ENCODE data around the gene MED27. TPM values are rescaled to one million over a fixed set of nuclear protein-coding genes. Genes with fewer than 3 reads are reported as not detected.

The MED27 gene
- total and polyA plus RNA-seq, 2 of the 8 experiments (the other 6 are each of a cell fraction or from before 2014, with no cell fraction given): 29.9 to 56.5 TPM

- H2BK12ac ChIP-seq (ENCODE audit: low read depth, low read length): no peak overlapping the region
- H4K8ac ChIP-seq (ENCODE audit: extremely low read depth, insufficient read depth, low read length): no peak overlapping the region
- no peaks in the 10 kb centered on the region for H4K20me1 ChIP-seq (replicated peaks in 1 of 2; ENCODE audit: control insufficient read depth in 1 of 2, insufficient read depth in 2 of 2, low read length in 2 of 2)
- no peak overlapping the region for H3K23ac ChIP-seq (ENCODE audit: insufficient read length)
- H3K18ac ChIP-seq (ENCODE audit: extremely low read depth, low read length): no peak overlapping the region
- H4K91ac ChIP-seq (replicated peaks; ENCODE audit: insufficient read length, low read length): no peak overlapping the region
- H3K4me1 ChIP-seq (replicated peaks in 1 of 4; ENCODE audit: control insufficient read depth in 3 of 4, insufficient read depth in 4 of 4, low read length in 3 of 4): peaks cover 0 to 3% (median 1%) of the 10 kb centered on the region in 4 experiments; a peak in 2 of 7 replicates
- DNase-seq (ENCODE audit: low read depth in 1 of 2, low spot score in 2 of 2): no peak
- H3K79me2 ChIP-seq (ENCODE audit: control insufficient read depth in 1 of 2, insufficient read depth in 2 of 2, low read length in 2 of 2): no peaks in the 10 kb centered on the region
- no peaks in the 10 kb centered on the region for H3K9me3 ChIP-seq (ENCODE audit: insufficient read depth in 2 of 2, low read depth in 1 of 2, low read length in 1 of 2)
- ChIA-PET POLR2A (ENCODE audit: partially characterized antibody) (interaction anchor here (1.4 kb wide), 1 partner anchor 32 kb away, joined by 3 read pairs; no protein-coding TSS in a partner anchor), CTCF (ENCODE audit: partially characterized antibody) (no interaction called here)
- no peak overlapping the region for H3K56ac ChIP-seq (replicated peaks; ENCODE audit: insufficient read length, low read depth, low read length)
- no peaks in the 10 kb centered on the region for H3K79me1 ChIP-seq (ENCODE audit: low read depth, low read length)
- no peaks in the 10 kb centered on the region for H3K27me3 ChIP-seq (replicated peaks in 1 of 4; ENCODE audit: control insufficient read depth in 3 of 4, extremely low read depth in 1 of 4, insufficient read depth in 3 of 4, low read length in 3 of 4)
- no peak for FAIRE-seq
- no peaks in the 10 kb centered on the region for H3K23me2 ChIP-seq (ENCODE audit: low read depth, low read length)
- no peak overlapping the region for H3K4me2 ChIP-seq (ENCODE audit: insufficient read depth in 1 of 2, low read depth in 2 of 2, low read length in 2 of 2)
- no peak overlapping the region for H2BK20ac ChIP-seq (ENCODE audit: low read length)
- no peak overlapping the region for H2BK15ac ChIP-seq (ENCODE audit: low read length)
- H3K36me3 ChIP-seq (ENCODE audit: control insufficient read depth in 2 of 4, insufficient read depth in 4 of 4, low read length in 3 of 4): no peaks in the 10 kb centered on the region
- no peak overlapping the region for H4K5ac ChIP-seq (ENCODE audit: insufficient read length, low read depth, low read length)
- no peak overlapping the region for H3K4me3 ChIP-seq (ENCODE audit: extremely low read depth in 1 of 4, insufficient read depth in 2 of 4, low read depth in 3 of 4, low read length in 4 of 4)
- no peak overlapping the region for H3K4ac ChIP-seq (replicated peaks; ENCODE audit: insufficient read length, low read depth, low read length)
- H3K9ac ChIP-seq (replicated peaks in 1 of 4; ENCODE audit: extremely low read depth in 1 of 4, low read depth in 3 of 4, low read length in 3 of 4): no peak overlapping the region
- no peak overlapping the region for H3K14ac ChIP-seq (ENCODE audit: insufficient read length)
- no peak overlapping the region for H2BK5ac ChIP-seq (ENCODE audit: low read depth, low read length)
- TF ChIP-seq CBX8 (IDR thresholded peaks at IDR 0.05; ENCODE audit: borderline replicate concordance, low read depth, low read length): no peak
- peak; percentile 62 for TF ChIP-seq MAX (IDR thresholded peaks at IDR 0.05)
- no peak overlapping the region for H2BK120ac ChIP-seq (replicated peaks; ENCODE audit: low read depth, low read length)
- WGBS, 2 experiments (ENCODE audit: extremely low coverage in 1 of 2, insufficient coverage in 1 of 2, insufficient read length in 1 of 2, insufficient replicate concordance in 2 of 2, low coverage in 1 of 2, low lambda C conversion rate in 2 of 2, missing lambda C conversion rate in 1 of 2): 74% methylated on average over 7 of the region's 7 CpGs; no CpG with 5 or more reads in 1 of the 2 experiments
- no peak overlapping the region for H2AK5ac ChIP-seq (ENCODE audit: low read depth, low read length)
- no peak overlapping the region for H3K27ac ChIP-seq (ENCODE audit: low read depth, low read length)
- H2AFZ ChIP-seq (ENCODE audit: low read length): no peak overlapping the region
These were observed 29.1 kb upstream of the MED27 start for GRCh38 chr9:132108728-132109127.
